Activated CD8-positive, alpha-beta T cell treated with anti-CD3 and anti-CD28 coated beads, Interleukin-2, amount 10 ng/mL, durations not matched to agents 7 days and 5 days (primary cell): ENCODE measurements around the gene LINGO4. TPM values are rescaled to one million over a fixed set of nuclear protein-coding genes. Genes with fewer than 3 reads are reported as not detected.

Source experiments
- ATAC-seq: fragments of 150-1000 bp; cut with Tn5 transposase; one replicate; pipeline ENCODE4 v1.10.0; 2021; ENCODE audit warnings: moderate library complexity
- CTCF ChIA-PET: fragments of 350-600 bp; sonication (Branson Sonifier 250); formaldehyde crosslinking; loops from one replicate; lab custom pipeline; 2021; ENCODE audit warnings: antibody characterized with exemption; lab: Charles Lee
- POLR2A ChIA-PET: fragments of 350-600 bp; sonication (Branson Sonifier 250); formaldehyde crosslinking; loops from one replicate; lab custom pipeline; 2021; ENCODE audit warnings: antibody characterized with exemption; lab: Charles Lee
- DNase-seq: peaks from one replicate; pipeline ENCODE4 v3.0.0-alpha.2; 2020
- H3K27ac Mint-ChIP-seq: one replicate; pipeline ENCODE4 v1.8.0; 2021; ENCODE audit warnings: mild to moderate bottlenecking, mixed read lengths
- H3K27me3 Mint-ChIP-seq: one replicate; pipeline ENCODE4 v1.8.0; 2021; ENCODE audit warnings: low read depth, mixed read lengths
- H3K36me3 Mint-ChIP-seq: one replicate; pipeline ENCODE4 v1.8.0; 2021; ENCODE audit warnings: low read depth, mixed read lengths
- H3K4me1 Mint-ChIP-seq: one replicate; pipeline ENCODE4 v1.8.0; 2021; ENCODE audit warnings: low read depth, mixed read lengths
- H3K4me3 Mint-ChIP-seq: one replicate; pipeline ENCODE4 v1.8.0; 2021; ENCODE audit warnings: mild to moderate bottlenecking, mixed read lengths
- H3K9me3 Mint-ChIP-seq: one replicate; pipeline ENCODE4 v1.8.0; 2022; ENCODE audit warnings: mixed read lengths; ENCODE audit not compliant: insufficient read depth
- total RNA-seq, 2 experiments: library from RNA; stranded (reverse); gene quantifications; one replicate each; pipeline ENCODE4 v1.2.3, GENCODE V29; 2021

Gene LINGO4
- total RNA-seq, 2 experiments from 2014 or later, result 0.16 to 0.32 TPM

GRCh38 chr1:151762941-151763921, 42.0 kb downstream of the LINGO4 start, which contains the start of gene MRPL9:
MRPL9 (minus strand) TSS chr1:151763496; CDS start chr1:151763479, 17 bp downstream.
- ChIA-PET CTCF (interaction anchor here (1.1 to 2.6 kb wide), 8 partner anchors 10 to 73 kb away, joined by 3 to 14 read pairs (median 5); partner anchors contain the start of gene TDRKH), POLR2A (interaction anchor here (0.5 to 2.5 kb wide), 15 partner anchors 10 to 1770 kb away, joined by 3 to 15 read pairs (median 3); partner anchors contain the start of genes PSMB4, TDRKH and TUFT1)
- peak; percentile 99 for ATAC-seq
- DNase-seq, result peak; percentile 89
- Mint-ChIP-seq H3K4me1 (peaks cover 30% of the 10 kb centered on the region), H3K36me3 (peaks cover 33% of the 10 kb centered on the region), H3K9me3 (no peaks in the 10 kb centered on the region), H3K27ac (peak within 1 kb of the TSS; percentile 91), H3K4me3 (peak within 1 kb of the TSS; percentile 81), H3K27me3 (no peaks in the 10 kb centered on the region)

GRCh38 chr1:151760597-151761385, 44.4 kb downstream of the LINGO4 start:
- DNase-seq (no peak), ATAC-seq (no peak)
- peaks cover 32% of the 10 kb centered on the region for H3K4me1 Mint-ChIP-seq
- CTCF ChIA-PET, result no interaction called here
- no peaks in the 10 kb centered on the region for H3K9me3 Mint-ChIP-seq
- POLR2A ChIA-PET, result no interaction called here
- H3K36me3 Mint-ChIP-seq, result peaks cover 40% of the 10 kb centered on the region
- H3K27me3 Mint-ChIP-seq, result no peaks in the 10 kb centered on the region
- H3K4me3 Mint-ChIP-seq, result peak overlapping the region; percentile 12
- H3K27ac Mint-ChIP-seq, result no peak overlapping the region

- H3K36me3 Mint-ChIP-seq, result peaks cover 40% of the 10 kb centered on the region
- POLR2A ChIA-PET, result no interaction called here
- H3K4me3 Mint-ChIP-seq, result no peak overlapping the region
- CTCF ChIA-PET, result interaction anchor here (1.3 kb wide), 1 partner anchor 77 kb away, joined by 3 read pairs; no protein-coding TSS in a partner anchor
- no peaks in the 10 kb centered on the region for H3K9me3 Mint-ChIP-seq
- peaks cover 30% of the 10 kb centered on the region for H3K4me1 Mint-ChIP-seq
- ATAC-seq (no peak), DNase-seq (no peak)
- H3K27me3 Mint-ChIP-seq, result no peaks in the 10 kb centered on the region
- no peak overlapping the region for H3K27ac Mint-ChIP-seq
These were observed 46.0 kb downstream of the LINGO4 start for GRCh38 chr1:151759241-151759640.

GRCh38 chr1:151756291-151756690, 48.9 kb downstream of the LINGO4 start:
- Mint-ChIP-seq H3K27ac (no peak overlapping the region), H3K27me3 (peaks cover 2% of the 10 kb centered on the region), H3K4me3 (no peak overlapping the region), H3K9me3 (no peaks in the 10 kb centered on the region), H3K4me1 (peaks cover 11% of the 10 kb centered on the region), H3K36me3 (peaks cover 30% of the 10 kb centered on the region)
- ChIA-PET POLR2A (no interaction called here), CTCF (interaction anchor here (1.1 kb wide), 1 partner anchor 19 kb away, joined by 3 read pairs; no protein-coding TSS in a partner anchor)
- ATAC-seq (no peak), DNase-seq (no peak)

Other genes with a start within 250 kb of the LINGO4 start
- 10 to 100 TPM; 24.5 to 26.0 TPM for gene SNX27, start 193.4 kb downstream of the LINGO4 start, total RNA-seq
- gene CELF3, start 88.6 kb downstream of the LINGO4 start, total RNA-seq, result not detected
- not detected for gene RIIAD1, start 83.9 kb downstream of the LINGO4 start, total RNA-seq
- gene MRPL9, start 41.9 kb downstream of the LINGO4 start, total RNA-seq, result 100 to 1,000 TPM; 111 to 121 TPM
- gene TDRKH, start 14.9 kb downstream of the LINGO4 start, total RNA-seq, result 10 to 100 TPM; 14.6 to 16.4 TPM
- 1 to 10 TPM; 2.4 to 2.7 TPM for gene RORC, start 26.4 kb upstream of the LINGO4 start, total RNA-seq
- under 1 TPM; 0.23 to 0.26 TPM for gene C2CD4D, start 34.4 kb upstream of the LINGO4 start, total RNA-seq
- not detected for gene THEM5, start 48.3 kb upstream of the LINGO4 start, total RNA-seq
- gene THEM4, start 104.1 kb upstream of the LINGO4 start, total RNA-seq, result 10 to 100 TPM; 29.8 to 31.7 TPM
- 100 to 1,000 TPM; 540 to 571 TPM for gene S100A10, start 188.4 kb upstream of the LINGO4 start, total RNA-seq
- gene S100A11, start 231.6 kb upstream of the LINGO4 start, total RNA-seq, result 100 to 1,000 TPM; 269 to 293 TPM